ENCODE measurements around the gene MAPK11.

MAPK11 gene

GRCh38 chr22:50262973-50263617 is 7.1 kb downstream of the MAPK11 start:
- POLR2A ChIA-PET, result interaction anchor here (1.2 kb wide), 1 partner anchor 9 kb away, joined by 3 read pairs; no protein-coding TSS in a partner anchor
- CTCF ChIA-PET, result interaction anchor here (0.7 to 1.3 kb wide), 2 partner anchors 9 to 79 kb away, joined by 3 to 4 read pairs; no protein-coding TSS in a partner anchor
- DNase-seq (ENCODE audit: extremely low spot score), result no peak
- no peak for TF ChIP-seq PKNOX1 (IDR thresholded peaks at IDR 0.05)
- TF ChIP-seq ELF4 (IDR thresholded peaks at IDR 0.05), result no peak
- TF ChIP-seq L3MBTL2 (conservative IDR thresholded peaks at IDR 0.05), result no peak
- no peak for TF ChIP-seq SUZ12 (IDR thresholded peaks at IDR 0.05)
- no peak for TF ChIP-seq BHLHE40 (IDR thresholded peaks at IDR 0.05; ENCODE audit: borderline replicate concordance)
- TF ChIP-seq HDGF (IDR thresholded peaks at IDR 0.05; ENCODE audit: borderline replicate concordance), result no peak
- no peak for TF ChIP-seq FOXM1 (IDR thresholded peaks at IDR 0.05; ENCODE audit: borderline replicate concordance)
- TF ChIP-seq NFRKB (IDR thresholded peaks at IDR 0.05), result no peak
- no peak for TF ChIP-seq ZNF384 (IDR thresholded peaks at IDR 0.05)
- TF ChIP-seq FOXA1 (IDR thresholded peaks at IDR 0.05), result no peak
- no peak for TF ChIP-seq FOXK2 (IDR thresholded peaks at IDR 0.05)
- no peak for TF ChIP-seq TARDBP (IDR thresholded peaks at IDR 0.05)
- TF ChIP-seq ARNT (IDR thresholded peaks at IDR 0.05), result no peak
- no peak for TF ChIP-seq CTBP1 (IDR thresholded peaks at IDR 0.05; ENCODE audit: borderline replicate concordance)
- no peak for TF ChIP-seq SP1 (IDR thresholded peaks at IDR 0.05)
- TF ChIP-seq LEF1 (IDR thresholded peaks at IDR 0.05; ENCODE audit: borderline replicate concordance), result no peak

- ChIA-PET POLR2A (interaction anchor here (1.4 kb wide), 1 partner anchor 10 kb away, joined by 4 read pairs; no protein-coding TSS in a partner anchor), CTCF (interaction anchor here (1.3 kb wide), 1 partner anchor 9 kb away, joined by 4 read pairs; no protein-coding TSS in a partner anchor)
- TF ChIP-seq HDGF (IDR thresholded peaks at IDR 0.05; ENCODE audit: borderline replicate concordance) (no peak), FOXA1 (IDR thresholded peaks at IDR 0.05) (no peak), ARNT (IDR thresholded peaks at IDR 0.05) (no peak), ELF4 (IDR thresholded peaks at IDR 0.05) (no peak)
- no peak for DNase-seq (ENCODE audit: extremely low spot score)
Measured at GRCh38 chr22:50262460-50262911, 7.7 kb downstream of the MAPK11 start.

- TF ChIP-seq LEF1 (IDR thresholded peaks at IDR 0.05; ENCODE audit: borderline replicate concordance), result no peak
- no peak for TF ChIP-seq NFRKB (IDR thresholded peaks at IDR 0.05)
- TF ChIP-seq L3MBTL2 (conservative IDR thresholded peaks at IDR 0.05), result no peak
- POLR2A ChIA-PET, result interaction anchor here (1.0 to 1.9 kb wide), 7 partner anchors 9 to 69 kb away, joined by 3 to 13 read pairs (median 4); partner anchors contain the start of gene HDAC10
- CTCF ChIA-PET, result interaction anchor here (1.1 kb wide), 1 partner anchor 9 kb away, joined by 4 read pairs; no protein-coding TSS in a partner anchor
- DNase-seq (ENCODE audit: extremely low spot score), result peak; percentile 61
Measured at GRCh38 chr22:50261615-50262459, 8.3 kb downstream of the MAPK11 start, which contains the start of gene MAPK12. Gene MAPK12, minus strand, starts transcription at chr22:50261683. Its CDS starts 174 bp downstream, at chr22:50261509.

- no peak for TF ChIP-seq CTBP1 (IDR thresholded peaks at IDR 0.05; ENCODE audit: borderline replicate concordance)
- TF ChIP-seq PKNOX1 (IDR thresholded peaks at IDR 0.05), result no peak
- no peak for TF ChIP-seq FOXA1 (IDR thresholded peaks at IDR 0.05)
- TF ChIP-seq LEF1 (IDR thresholded peaks at IDR 0.05; ENCODE audit: borderline replicate concordance), result no peak
- TF ChIP-seq L3MBTL2 (conservative IDR thresholded peaks at IDR 0.05), result peak; percentile 73
- POLR2A ChIA-PET, result interaction anchor here (0.8 to 1.9 kb wide), 11 partner anchors 8 to 265 kb away, joined by 3 to 13 read pairs (median 4); partner anchors contain the start of genes HDAC10 and SCO2
- CTCF ChIA-PET, result interaction anchor here (1.1 to 1.4 kb wide), 3 partner anchors 8 to 19 kb away, joined by 4 read pairs; no protein-coding TSS in a partner anchor
- DNase-seq (ENCODE audit: extremely low spot score), result peak; percentile 54
Measured at GRCh38 chr22:50260801-50261614, 9.2 kb downstream of the MAPK11 start.

GRCh38 chr22:50260434-50260800 is 9.8 kb downstream of the MAPK11 start:
- no peak for DNase-seq (ENCODE audit: extremely low spot score)
- POLR2A ChIA-PET, result interaction anchor here (0.8 to 1.9 kb wide), 9 partner anchors 8 to 265 kb away, joined by 3 to 13 read pairs (median 4); partner anchors contain the start of genes HDAC10 and SCO2
- CTCF ChIA-PET, result interaction anchor here (1.1 to 1.4 kb wide), 3 partner anchors 8 to 19 kb away, joined by 4 read pairs; no protein-coding TSS in a partner anchor
- TF ChIP-seq PKNOX1 (IDR thresholded peaks at IDR 0.05), result no peak
- TF ChIP-seq HDGF (IDR thresholded peaks at IDR 0.05; ENCODE audit: borderline replicate concordance), result no peak
- no peak for TF ChIP-seq BHLHE40 (IDR thresholded peaks at IDR 0.05; ENCODE audit: borderline replicate concordance)
- no peak for TF ChIP-seq TARDBP (IDR thresholded peaks at IDR 0.05)
- TF ChIP-seq ARNT (IDR thresholded peaks at IDR 0.05), result no peak
- TF ChIP-seq ZNF384 (IDR thresholded peaks at IDR 0.05), result no peak
- TF ChIP-seq FOXK2 (IDR thresholded peaks at IDR 0.05), result no peak

All from HEK293T (cell line).